GM21737 (cell line): ENCODE measurements around the gene DGLUCY.
A peak's percentile ranks its signal among the peaks of the same experiment; 100 is the strongest.
"Not testable (repeated sequence)": the region's sequence is repeated elsewhere in the genome, so short reads cannot be mapped to it uniquely, and the experiment has no call there.

Experiments
- ATAC-seq: cut with Tn5 transposase; IDR thresholded peaks from one replicate; pipeline ENCODE4 v1.9.1; 2021; ENCODE audit warnings: mild to moderate bottlenecking, moderate library complexity; ENCODE audit not compliant: unreplicated experiment

Gene DGLUCY

DNA sequence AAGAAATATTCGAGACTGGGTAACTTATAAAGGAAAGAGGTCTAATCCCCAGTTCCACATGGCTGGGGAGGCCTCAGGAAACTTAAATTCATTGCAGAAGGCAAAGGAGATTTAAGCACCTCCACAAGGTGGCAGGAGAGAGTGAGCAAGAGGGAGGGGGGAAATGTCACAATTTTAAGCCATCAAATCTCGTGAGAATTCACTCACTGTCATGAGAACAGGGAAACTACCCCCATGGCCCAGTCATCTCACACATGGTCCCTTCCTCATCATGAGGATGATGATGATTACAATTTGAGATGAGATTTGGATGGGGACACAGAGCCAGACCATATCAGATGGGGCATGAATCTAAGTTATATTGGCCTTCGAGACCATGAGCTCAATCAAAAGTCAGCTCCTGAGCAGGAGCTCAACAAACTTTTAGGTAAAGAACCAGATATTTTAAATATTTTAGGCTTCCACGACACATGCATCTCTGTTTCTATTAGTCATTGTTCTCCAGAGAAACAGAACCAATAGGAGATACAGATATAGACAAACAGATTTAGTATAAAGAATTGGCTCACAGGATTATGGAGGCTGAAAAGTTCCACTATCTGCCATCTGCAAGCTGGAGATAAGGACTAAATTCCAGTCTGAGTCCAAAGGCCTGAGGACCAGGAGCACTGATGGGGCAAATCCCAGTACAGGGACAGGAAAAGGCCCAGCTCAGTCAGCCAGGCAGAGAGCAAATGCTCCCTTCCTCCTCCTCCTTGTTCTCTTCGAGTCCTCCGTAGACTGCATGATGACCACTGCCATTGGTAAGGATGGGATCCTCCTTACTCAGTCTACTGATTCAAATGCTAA is 24.9 kb downstream of the DGLUCY start:
- no peak for ATAC-seq

DNA sequence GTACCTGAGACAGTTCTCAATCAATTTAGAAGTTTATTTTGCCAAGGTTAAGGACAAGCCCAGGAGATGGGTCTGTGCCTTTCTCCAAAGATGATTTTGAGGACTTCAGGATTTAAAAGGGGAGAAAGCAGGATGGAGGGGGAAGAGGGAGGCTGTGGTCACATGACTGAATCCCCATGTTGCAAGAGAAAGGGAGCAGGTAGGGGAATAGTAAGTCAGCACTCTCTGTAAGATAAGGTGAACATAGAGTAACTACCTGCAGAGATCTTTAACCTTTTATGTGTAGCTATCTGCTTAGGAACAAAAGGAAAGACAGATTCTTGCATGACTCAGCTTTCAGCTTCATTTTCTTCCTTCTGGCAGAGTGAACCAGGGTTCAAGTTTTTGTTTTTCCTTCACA is 25.9 kb downstream of the DGLUCY start:
- no peak for ATAC-seq

DNA sequence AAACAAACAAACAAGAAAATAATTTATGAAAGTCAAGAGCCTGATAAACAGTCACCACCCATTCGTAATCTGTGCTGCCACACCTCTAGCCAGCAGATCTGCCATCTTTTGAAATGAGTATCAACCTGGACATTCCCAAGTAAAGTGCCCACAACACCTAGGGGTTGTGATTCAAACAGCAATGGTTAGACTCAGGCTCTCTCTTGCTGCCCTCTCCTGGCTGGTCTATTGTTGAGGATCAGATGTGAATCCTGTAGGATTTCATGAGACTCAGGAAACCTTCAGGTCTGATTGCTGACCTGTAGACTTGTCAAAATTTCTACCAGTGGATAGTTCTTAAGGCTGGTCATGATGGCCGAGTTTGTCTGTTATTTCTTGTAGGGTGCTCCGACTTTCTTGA is 26.8 kb downstream of the DGLUCY start:
- ATAC-seq: no peak

DNA sequence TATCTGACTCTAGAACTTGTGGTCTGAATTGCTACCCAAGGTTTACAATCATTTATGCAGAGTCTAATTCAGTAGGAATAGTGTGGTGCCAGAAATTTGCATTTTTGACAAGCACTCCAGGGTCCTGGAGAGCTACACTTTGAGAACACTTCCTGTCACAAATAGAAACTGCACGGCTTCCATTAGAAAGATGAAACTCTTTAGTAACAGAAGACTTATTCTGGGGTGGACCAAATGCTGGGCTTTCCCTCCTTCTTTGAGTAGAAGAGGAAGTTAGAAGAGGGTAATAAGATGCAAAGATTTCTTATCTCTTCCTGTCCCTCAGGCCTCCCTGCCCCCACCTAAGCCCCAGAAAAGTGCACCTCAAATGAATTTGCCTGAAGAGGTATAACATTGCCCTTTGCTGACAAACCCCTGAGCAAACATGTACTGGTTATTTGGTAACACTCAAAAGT is 28.4 kb downstream of the DGLUCY start:
- peak; percentile 89 for ATAC-seq

DNA sequence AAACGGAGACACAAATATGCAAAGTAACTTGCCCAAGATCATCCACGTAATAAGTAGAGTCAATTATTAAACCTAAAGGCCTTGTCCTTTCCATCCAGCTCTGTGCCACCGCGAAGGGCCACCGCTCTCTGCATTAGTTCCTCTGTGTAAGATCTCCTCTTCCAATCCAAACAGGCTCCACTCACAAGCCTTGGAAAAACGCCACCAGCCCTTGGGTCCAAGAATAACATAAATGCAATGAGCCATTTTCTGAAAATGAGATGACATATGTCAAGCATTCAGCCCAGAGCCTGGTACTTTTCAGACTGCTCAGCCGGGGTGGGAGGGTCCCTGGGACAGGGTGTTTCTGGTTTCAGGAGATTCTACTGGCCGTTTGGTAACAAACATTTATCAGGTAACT is 30.0 kb downstream of the DGLUCY start:
- no peak for ATAC-seq

DNA sequence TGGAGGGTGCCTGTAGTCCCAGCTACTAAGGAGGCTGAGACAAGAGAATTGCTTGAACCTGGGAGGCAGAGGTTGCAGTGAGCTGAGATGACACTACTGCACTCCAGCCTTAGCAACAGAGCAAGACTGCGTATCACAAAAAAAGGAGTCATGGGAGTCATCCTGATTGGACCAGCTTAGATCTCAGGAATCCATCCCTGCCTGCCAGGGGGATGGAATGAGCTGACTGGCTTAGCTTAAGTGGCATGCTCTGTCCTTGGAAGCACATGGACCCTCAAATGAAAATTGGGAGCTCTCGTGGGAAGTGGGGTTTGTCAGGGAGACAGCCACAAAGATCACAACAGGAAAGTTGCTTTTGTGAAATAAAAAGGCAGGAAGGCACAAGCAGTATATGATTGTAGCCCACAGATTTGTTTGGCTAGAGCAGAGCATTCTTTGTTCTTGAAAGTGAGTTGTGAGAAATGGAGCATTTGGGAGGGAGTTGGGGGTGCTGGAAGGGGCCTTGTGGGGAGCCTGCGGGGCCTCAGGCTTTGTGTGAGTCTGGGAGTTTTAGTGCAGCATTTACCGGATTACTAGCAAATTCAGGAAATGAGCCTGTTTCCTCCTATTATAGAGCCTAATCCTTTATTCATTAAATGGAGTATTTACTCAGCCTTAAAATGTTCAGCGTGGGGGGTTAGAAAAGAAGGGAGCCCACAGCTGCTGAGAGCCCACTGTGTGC is 30.7 kb downstream of the DGLUCY start:
- ATAC-seq: no peak

DNA sequence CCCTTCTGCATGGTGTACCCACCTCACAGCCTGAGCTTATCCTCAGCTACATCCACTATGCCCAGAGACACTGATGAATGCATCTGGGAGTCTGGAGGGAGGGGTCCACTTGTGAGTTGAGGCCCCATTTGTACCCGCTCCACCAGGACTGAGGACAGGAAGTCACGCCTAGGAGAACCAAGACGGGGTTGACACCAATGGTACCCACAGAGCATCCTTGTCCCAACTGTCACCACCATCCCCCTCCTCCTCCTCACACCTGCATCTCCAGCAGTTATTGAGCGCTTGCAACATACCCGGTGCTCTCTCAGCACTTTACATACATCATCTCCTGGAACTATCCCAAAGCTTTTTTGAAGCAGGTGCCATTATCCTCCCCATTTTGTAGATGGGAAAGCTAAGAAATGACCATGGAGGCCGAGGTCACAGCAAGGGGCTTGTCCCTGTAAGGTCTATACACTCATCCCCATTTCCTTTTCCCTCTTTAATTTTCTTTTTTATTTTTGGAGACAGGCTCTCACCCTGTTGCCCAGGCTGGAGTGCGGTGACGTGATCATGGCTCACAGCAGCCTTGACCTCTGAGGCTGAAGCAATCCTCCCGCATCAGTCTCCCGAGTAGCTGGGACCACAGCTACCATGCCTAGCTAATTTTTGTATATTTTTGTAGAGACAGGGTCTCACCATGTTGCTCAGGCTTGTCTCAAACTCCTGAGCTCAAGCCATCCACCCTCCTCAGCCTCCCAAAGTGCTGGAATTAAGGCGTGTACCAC is 31.7 kb downstream of the DGLUCY start:
- ATAC-seq: no peak

DNA sequence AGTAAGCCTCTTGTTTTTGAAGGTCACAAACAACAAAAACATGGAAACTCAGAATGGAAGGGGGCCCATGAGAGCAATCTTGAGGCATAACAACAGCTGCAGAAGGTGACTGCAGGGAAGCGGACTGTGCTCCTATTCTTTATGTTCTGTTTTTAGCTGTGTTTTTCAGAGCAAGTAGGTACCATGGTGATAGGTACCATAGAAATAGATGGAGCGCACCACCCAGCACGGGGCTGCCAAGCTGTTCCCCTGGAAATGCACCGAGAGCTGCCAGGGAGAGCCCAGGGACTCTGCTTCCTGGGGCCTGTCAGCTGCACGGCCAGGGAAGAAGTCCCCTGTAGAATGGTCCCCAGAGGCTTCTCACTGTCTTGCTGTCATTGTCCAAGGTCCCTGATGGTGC is 32.8 kb downstream of the DGLUCY start:
- no peak for ATAC-seq

DNA sequence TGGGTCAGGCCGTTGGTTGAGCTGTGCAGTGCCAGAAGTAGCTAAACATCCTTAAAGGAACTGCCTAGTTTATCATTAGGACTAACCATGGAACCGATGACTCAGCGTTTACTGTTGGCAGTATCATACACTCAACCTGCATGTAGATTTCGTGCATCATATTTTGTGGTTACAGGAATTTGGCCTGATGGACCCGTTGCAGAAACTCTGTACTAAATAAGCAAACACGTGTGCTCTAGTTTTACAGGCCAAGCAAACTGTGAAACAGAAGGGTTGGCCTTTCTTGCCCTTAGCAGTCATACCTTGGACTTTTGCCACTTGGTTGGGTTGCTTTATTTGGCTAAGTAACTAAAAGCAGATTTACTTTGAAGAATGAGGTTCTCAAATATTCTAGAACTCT is 35.6 kb downstream of the DGLUCY start:
- no peak for ATAC-seq

DNA sequence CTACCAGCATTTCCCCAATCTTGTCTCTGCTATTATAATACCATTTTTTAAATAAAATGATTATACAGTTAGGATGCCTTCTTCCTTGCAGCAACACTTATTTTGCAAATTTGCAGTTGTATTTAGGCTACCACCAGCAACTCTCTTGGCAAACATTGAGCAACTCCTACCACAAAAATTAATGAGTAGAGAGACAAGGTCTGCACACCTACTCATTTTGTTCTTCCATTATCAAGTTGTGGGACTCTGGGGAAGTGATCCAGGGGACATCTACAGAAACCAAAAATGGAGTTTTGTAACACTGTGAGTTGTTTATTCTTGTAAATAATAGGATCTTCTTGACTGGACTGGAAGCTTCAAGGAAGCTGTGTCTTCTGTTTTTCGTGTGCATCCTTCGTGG is 38.6 kb downstream of the DGLUCY start:
- ATAC-seq: no peak

DNA sequence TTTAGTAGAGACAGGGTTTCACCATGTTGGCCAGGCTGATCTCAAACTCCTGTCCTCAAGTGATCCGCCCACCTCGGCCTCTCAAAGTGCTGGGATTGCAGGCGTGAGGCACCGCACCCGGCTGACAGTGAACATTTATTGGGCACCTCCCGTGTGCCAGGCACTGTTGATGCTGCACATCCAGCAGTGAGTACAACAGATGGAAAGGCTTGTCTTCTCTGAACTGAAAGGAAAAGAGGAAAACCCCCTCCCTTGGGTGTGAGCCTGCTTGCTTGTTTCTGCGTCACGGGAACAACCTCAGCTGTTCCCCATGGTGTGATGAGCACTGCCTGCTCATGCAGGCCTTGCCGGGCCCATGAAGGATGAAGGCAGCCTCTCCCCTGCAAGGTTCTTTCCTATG is 39.5 kb downstream of the DGLUCY start:
- no peak for ATAC-seq

DNA sequence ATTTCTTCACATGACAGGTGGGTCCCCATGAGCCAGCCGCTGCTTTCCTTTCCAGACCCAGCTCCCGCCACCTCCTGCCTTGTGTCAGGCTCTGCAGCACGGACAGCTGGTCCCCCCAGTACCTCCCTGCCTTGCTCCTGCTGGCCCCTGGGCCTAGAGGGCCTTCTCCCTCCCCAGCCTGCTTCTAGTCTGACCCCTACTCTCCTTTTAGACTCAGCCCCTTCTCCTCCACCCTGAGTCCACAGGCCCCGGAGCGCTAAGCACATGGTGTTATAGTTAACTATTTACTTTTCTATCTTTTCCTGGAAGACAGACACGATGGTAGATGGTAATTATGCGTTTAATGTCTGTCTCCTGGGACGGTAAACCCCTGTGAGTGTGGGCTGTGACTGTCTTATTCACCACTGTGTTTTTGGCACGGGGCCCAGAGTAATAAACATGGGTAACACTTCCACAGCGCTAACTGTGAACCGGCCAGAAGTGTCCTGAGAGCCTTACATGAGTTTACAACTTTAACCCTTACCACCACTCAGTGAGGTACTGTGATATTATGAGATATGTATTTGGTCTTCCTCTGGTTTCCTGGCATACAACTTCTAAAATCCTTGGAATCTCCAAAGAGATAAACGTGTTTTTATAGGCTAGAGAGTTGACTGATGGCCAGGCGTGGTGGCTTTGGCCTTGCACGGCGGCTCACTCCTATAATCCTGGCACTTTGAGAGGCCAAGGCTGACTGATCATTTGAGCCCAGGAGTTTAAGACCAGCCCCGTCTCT is 41.2 kb downstream of the DGLUCY start:
- ATAC-seq: no peak

DNA sequence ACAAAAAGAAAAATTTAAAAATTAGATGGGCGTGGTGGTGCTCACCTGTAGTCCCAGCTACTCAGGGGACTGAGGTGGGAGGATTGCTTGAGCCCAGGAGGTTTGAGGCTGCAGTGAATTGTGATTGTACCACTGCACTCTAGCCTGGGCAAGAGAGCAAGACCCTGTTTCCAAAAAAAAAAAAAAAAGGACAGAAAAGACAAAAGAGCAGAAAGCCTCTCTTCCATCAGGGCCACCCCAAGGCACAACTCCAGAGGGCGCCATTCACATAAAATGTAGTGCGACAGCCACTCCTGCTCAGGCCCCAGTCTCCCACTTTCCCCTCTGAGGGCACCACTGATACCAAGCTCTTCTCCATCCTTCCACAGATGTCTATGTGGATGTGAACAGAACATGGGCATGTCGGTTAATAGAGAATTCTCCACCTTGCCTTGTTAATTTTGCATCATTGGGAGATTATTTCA is 41.8 kb downstream of the DGLUCY start:
- ATAC-seq: no peak

DNA sequence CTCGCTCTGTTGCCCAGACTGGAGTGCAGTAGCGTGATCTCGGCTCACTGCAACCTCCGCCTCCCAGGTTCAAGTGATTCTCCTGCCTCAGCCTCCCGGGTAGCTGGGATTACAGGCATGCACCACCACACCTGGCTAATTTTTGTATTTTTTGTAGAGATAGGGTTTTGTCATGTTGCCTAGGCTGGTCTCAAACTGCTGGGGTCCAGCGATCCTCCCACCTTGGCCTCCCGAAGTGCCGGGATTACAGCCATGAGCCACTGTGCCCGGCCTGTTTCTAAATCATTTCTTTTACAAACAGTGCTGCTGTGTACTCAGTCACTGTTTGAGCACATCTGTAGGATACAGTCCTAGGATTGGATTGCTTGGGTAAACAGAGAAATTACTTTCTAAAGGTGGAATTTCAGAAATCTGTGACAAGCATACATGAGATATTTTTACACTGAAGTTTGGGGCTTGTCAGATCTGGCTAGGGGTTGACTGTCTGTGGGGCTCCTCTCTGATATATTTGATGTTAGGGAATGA is 42.3 kb downstream of the DGLUCY start:
- not testable (repeated sequence) for ATAC-seq

DNA sequence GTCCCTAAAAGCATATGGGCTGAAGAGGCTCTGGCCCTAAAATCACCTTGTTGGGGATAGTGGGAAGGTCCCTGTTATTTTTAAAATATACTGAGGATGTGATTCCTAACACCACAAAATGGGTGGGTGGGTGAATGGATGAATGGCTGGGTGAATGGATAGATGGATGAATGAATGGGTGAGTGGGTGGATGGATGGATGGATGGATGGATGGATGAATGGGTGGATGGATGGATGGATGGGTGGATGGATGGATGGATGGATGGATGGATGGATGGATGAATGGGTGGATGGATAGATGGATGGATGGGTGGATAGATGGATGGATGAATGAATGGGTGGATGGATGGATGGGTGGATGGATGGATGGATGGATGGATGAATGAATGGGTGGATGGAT is 43.0 kb downstream of the DGLUCY start:
- not testable (repeated sequence) for ATAC-seq

DNA sequence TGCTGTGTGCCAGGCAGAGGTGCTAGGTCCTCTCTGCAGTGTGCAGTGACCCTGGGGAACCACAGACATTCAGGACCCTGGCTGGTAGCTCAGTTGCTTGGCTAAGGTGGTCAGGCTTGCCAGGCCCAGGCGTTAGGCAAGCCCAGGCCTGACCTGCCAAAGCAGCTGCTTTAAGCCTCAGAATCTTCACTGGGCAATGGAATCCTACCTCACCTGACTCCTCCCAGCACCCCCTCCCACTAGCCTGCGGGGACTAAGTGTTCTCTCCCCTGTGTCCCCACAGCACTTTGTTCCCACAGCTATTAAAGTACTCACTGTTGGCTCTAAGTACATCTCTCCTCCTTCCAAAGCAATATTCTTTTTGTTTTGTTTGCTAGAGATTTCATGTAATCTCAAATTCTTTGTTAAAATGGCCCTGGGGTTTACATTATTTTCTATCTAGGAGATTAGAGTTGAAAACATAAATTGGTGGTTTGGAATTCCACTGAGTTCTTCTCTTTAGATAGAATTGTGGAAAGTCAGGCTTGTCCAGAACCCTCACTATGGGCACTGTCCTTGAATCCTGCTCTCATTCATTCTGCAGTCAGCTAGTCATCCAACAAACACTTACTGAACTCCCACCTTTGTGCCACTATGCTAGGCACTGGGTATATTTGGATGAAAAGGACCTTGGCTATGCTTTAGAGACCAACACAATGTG is 44.4 kb downstream of the DGLUCY start:
- ATAC-seq: no peak

DNA sequence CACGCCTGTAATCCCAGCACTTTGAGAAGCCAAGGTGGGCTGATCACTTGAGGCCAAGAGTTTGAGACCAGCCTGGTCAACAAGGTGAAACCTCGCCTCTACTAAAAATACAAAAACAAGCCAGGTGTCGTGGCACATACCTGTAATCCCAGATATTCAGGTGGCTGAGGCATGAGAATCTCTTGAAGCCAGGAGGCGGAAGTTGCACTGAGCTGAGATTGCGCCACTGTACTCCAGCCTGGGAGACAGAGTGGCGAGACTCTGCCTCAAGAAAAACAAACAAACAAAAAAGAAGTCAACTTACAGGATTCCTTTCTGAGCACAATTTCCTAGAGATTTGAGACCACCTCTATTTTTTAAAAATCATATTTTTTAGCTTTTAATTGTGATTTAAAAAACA is 45.3 kb downstream of the DGLUCY start:
- no peak for ATAC-seq

DNA sequence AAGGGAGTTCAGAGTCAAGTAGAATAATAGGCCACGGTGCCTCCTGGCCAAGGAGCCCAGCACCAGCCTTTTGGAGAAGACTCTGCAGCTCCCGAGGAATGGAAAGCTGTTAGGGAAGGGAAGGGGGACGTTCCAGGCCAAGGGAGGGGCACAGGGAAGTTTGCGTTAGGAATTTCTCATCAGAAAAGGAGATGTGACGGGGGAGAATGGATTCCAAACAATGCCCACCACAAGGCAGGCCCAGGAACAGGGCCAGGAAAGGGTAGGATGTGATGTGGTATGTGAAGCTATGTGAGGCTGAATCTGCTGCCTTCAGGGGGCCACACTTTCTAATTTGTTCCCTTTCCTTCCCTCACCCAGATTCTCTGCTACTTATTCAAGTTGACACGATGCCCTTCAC is 46.0 kb downstream of the DGLUCY start:
- no peak for ATAC-seq

DNA sequence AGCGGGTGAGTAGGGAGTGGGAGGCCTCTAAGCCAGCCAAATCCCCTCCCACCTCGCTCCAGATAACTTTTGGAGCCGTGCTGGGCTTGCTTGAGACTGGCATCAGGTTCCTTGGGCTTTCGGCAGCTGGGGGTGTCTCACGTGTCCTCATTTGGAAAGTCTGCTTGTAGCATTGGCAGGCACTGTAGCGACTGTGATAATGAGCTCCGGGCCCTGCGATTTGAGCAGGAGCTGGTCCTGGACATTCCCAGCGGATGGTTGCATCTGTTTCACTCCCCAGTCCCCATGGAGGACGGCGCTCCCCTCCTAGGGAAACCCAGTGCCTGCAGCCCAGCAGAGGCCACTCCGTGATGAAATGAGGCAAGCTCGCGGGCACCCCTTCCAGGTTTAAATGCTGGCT is 49.4 kb downstream of the DGLUCY start:
- ATAC-seq: no peak

DNA sequence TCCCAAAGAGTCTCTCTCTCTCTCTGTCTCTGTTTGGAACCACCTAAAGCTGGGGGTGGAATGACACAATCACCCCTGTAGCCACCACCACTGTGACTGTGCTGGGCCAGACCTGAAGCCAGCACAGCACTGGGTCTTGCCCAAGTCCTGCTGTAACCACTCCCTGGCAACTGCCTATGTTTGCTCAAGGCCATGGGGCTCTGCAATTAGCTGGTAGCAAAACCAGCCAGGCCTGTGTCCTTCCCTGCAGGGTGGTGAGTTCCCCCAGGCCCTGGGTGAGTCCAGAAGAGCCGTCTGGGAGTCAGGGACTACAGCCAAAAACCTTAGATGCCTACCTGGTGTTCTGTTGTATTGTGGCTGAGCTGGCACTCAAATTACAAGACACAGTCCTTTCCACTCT is 50.8 kb downstream of the DGLUCY start:
- no peak for ATAC-seq
